Fibroblast of the conjunctiva (primary cell): ENCODE data around the gene LGR6.
"Not testable (repeated sequence)": the region's sequence is repeated elsewhere in the genome, so short reads cannot be mapped to it uniquely, and the experiment has no call there.

Experiments
- DNase-seq: peaks from one replicate; pipeline ENCODE4 v3.0.0-alpha.2; 2010; ENCODE audit warnings: low read depth

The LGR6 gene

DNA sequence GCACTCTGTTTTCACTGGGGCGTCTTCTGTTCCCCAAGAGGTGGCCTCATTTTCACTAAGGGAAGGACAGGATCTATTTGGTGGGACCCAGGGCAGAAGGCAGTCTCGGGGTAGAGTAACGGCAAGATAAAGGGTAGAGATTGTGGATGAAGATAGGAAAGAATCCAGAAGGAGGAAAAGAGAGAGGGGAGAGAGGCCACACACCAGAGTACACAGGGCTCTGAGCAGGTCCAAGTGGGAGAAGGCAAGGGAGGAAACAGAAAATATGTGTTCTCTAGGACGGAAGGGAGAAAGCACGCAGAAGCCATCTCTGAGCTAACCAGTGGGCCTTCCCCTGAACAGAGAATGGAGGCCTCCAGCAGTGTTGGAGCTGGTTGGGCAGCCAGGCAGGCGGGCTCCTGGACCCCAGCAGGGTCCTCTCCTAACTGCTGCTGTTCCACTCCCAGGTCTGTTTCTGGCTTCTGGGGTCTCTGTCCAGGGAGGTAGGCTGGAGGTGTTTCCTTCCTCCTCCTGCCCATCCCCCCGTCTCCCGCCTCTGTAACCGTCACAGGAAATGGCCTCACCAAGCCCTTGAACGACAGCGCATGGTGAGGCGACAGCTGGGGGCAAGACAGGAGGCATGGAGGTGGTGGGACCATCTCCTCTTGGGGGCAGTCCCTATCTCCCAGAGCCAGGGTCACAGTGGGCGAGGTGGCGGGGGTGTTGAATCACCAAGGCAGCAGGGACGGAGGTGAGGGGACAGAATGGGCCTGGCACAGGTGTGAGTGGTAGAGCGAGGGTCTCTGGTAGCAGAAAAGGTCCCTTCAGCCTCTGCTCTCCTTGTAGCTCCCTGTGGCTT is 33.8 kb upstream of the LGR6 start:
- no peak for DNase-seq

DNA sequence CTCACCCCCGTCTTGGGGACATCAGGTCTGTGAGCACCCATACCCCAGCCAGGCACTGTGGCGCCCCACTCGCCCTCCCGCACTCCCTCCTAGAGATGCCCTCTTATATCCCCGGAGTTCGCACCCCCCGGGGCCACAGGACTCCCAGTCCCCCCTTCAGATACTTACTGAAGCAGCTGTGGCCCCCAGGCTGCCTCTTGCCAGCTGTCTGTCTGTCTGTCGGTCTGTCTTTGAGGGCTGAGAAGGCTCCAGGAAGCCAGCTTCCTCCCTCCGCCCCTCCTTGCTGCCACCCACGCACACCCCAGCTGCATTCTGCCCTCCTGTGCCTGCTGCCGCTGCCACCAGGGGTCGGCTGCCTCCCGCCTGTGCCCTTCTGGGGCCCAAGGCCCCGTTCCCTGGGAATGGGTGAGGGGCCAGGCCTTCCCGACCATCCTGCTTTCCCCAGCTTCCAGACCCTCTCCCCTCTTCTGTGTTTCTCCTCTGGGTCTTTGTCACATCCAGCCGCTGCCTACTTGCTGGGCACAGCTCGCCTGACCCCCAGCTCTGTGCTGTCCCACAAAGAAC is 33.1 kb upstream of the LGR6 start, which contains the start of gene PTPN7:
Gene PTPN7 (minus strand): TSS at position 226 of the 564 bp plus-strand sequence. CDS start 1,200 bp downstream, outside the sequence.
- no peak for DNase-seq

- DNase-seq = no peak
Measured at GRCh38 chr1:202161151-202162046, 32.2 kb upstream of the LGR6 start.

GRCh38 chr1:202162047-202162417 is 31.6 kb upstream of the LGR6 start:
- no peak for DNase-seq

DNA sequence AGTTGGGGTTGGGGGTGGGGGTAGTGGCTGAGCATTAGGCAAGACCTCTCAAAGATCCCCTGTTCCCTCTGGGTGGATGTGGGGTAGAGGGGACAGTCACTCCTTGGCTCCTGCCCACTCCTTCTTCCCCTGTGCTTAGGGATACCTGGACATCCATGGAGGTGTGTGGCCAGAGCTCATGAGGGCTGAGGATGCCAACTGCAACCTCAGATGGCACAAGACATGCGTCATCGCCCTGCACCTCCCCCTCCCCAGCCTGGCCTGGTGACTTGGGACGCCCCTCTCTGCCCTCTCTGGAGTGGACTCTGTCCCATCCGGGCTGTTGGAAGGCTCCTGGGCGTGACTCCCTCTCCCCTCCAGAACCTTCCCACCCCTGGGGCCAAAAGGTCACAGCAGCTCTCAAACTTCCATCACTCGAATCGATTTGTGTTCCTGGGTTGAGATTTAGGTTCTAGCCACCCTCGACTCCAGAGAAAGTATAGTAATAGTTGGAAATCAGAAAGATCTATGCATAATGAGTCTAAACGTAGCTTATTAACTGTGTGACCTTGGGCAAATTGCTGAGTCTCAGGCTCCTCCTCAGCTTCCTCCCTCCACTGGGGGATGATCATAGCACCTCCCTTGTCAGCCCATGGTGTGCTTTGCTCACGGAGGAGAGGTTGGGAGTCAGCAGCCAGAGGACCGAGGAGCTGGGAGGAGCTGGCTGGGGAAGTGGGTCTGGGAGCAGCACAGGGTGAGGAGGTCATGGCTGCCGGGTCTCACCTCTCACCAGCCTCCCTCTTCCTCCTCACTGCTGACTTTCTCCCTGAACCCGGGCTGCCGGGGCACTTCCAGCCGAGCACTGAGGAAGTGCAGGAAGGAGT is 30.9 kb upstream of the LGR6 start:
- DNase-seq = no peak

GRCh38 chr1:202163281-202164270 is 30.0 kb upstream of the LGR6 start:
- no peak for DNase-seq

- no peak for DNase-seq
Measured at GRCh38 chr1:202164271-202165037, 29.1 kb upstream of the LGR6 start.

DNA sequence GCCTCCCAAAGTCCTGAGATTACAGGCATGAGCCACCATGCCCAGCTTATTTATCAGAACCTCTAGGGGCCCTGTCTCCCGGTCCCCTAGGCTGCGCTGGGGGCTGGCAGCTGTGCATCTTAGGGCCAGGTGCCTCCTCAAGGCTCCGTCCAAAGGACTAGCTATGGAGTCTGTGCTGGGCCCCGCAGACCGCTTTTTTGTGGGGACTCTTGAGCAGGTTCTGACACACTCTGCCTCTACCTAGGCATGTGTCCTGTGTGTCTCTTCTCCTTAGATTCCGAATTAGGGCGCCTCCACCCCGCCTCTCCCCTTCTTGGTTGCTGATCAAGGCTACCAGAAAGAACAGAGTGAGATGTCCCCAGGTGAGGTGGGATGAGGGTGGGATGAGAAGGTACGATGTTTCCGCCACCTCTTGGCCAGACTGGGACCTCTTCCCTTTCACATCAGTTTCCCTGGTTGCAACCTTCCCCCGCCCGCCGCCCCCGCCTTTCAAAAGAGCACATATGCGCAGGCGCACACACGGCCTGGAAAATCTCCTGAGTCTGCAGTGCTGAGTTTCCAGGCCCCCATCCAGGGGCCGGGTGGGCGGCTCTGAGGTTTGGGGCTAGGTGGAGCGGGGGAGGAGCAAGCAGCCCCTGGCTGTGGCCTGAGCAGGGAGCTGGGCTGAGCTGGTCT is 28.2 kb upstream of the LGR6 start:
- DNase-seq = no peak

- no peak for DNase-seq
Measured at GRCh38 chr1:202165942-202166843, 27.4 kb upstream of the LGR6 start.

DNA sequence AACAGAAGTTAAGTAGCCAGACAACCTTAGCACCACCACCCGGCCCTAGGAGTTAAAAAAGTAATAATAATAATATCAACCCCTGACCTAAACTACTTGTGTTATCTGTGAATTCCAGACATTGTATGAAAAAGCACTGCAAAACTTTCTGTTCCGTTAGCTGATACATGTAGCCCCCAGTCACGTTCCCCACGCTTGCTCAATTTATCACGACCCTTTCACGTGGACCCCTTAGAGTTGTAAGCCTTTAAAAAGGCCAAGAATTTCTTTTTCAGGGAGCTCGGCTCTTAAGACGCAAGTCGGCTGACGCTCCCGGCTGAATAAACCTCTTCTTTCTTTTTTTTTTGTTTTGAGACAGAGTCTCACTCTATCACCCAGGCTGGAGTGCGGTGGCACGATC is 26.5 kb upstream of the LGR6 start:
- not testable (repeated sequence) for DNase-seq

GRCh38 chr1:202167708-202168415 is 25.7 kb upstream of the LGR6 start:
- peak; percentile 59 for DNase-seq

GRCh38 chr1:202168861-202169260 is 24.7 kb upstream of the LGR6 start:
- no peak for DNase-seq

DNA sequence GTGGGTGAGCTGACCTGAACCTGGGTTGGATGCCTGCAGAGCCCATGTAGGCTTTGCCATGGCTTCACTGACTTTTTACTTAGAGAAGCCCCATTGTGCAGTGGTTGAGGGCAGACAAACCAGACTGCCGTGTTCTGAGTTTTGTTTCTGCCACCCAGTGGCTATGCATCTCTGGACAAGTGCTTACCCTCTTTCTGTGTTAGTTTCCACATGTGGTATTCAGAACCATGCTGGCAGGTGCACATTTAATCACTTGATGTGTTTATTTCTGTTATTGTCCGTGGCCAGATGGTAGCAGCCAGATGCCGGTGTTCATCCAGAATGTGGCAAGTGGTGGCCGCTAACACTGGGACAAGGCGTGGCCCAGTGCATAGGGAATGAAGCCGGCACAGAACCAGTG is 22.9 kb upstream of the LGR6 start:
- no peak for DNase-seq

- DNase-seq = no peak
Measured at GRCh38 chr1:202171292-202172014, 22.1 kb upstream of the LGR6 start.

DNA sequence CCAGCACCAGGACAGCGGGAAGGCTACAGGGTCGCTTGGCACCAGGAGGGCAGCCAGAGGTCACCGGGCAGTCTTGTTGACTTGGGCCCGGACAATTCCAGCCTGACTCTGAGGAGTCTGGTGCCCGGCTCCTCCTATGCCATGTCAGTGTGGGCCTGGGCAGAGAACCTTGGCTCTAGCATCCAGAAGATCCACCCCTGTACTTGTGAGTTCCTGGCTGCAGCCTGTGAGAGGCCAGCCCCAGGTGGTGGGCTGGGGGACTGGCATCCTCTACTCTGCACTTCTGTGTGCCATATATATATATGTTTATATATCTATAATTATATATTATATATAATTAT is 21.6 kb upstream of the LGR6 start:
- no peak for DNase-seq

DNA sequence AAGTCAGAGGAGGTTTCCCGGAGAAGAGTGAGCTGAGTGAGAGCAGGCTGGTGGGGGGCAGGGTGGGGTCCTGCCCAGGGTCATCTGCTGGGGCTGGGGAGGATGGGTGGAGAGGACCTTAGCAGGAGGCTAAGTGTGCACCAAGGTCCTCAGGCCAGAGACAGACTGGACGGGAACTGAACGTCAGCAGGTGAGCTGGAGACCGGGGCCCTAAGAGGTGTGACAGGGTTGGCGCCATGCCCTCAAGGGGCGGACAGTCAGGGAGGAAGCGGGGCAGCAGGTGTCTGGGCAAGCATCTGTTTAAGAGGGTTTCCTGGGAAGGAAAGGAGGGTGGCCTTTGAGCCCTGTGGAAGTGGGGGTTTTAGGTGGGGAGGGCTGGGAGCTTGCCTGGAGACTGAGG is 19.6 kb upstream of the LGR6 start:
- no peak for DNase-seq
